ENCODE results near the gene ACSBG1.
"Not testable (repeated sequence)": the region's sequence is repeated elsewhere in the genome, so short reads cannot be mapped to it uniquely, and the experiment has no call there.

Gene ACSBG1

DNA sequence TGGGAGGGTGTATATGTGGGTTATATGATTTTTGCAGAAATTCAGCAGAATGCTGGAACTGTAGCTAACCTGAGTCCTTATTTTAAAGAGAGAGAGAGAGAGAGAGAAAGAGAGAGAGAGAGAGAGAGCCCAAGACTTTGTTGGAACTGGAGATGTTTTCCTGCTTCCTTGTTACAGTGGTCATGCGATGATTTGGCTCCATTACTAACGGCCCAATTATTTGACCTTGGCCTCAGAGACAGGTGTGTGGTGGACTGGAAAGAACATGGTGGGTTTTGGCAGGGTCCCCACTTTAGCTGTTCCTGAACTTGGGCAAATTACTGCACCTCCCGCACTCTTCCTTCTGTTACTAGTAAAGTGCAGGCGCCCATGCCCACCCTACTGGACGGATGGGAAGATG, 14.8 kb upstream of the ACSBG1 start:
- FAIRE-seq = no peak

DNA sequence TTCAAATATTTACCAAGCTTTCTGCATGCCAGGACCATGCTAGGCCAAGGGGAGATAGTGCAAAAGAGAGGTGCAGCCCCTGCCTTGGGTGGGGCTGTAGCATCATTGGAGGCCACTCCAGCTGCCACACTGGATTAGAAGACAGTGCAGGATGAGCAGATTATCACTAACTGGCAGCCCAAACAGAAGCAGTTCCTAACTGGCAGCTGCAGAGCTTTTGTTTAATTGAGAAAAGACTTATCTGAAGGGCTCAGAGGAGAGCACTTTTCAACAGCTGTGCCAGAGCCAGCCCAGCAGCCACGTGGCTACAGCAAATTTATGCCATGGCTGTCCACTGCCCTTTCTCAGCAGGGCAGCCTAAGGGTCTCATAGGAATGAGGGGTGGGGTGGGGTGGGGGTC, 13.5 kb upstream of the ACSBG1 start:
- no peak for FAIRE-seq

DNA sequence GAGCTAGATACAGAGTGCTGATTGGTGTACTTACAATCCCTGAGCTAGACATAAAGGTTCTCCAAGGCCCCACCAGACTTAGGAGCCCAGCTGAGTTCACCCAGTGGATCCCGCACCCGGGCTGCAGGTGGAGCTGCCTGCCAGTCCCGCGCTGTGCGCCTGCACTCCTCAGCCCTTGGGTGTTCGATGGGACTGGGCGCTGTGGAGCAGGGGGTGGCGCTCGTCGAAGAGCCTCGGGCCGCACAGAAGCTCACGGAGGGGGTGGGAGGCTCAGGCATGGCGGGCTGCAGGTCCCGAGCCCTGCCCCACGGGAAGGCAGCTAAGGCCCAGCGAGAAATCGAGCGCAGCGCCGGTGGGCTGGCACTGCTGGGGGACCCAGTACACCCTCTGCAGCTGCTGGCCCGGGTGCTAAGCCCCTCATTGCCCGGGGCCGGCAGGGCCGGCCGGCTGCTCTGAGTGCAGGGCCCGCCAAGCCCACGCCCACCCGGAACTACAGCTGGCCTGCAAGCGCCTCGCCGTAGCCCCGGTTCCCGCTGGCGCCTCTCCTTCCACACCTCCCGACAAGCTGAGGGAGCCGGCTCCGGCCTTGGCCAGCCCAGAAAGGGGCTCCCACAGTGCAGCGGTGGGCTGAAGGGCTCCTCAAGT, 11.7 kb upstream of the ACSBG1 start:
- FAIRE-seq = not testable (repeated sequence)

DNA sequence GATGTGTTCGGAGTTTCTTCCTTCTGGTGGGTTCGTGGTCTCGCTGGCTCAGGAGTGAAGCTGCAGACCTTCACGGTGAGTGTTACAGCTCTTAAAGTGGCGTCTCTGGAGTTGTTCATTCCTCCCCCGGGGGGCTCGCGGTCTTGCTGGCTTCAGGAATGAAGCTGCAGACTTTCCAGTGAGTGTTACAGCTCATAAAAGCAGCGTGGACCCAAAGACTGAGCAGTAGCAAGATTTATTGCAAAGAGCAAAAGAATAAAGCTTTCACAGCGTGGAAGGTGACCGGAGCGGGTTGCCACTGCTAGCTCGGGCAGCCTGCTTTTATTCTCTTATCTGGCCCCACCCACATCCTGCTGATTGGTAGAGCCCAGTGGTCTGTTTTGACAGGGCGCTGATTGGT, 11.0 kb upstream of the ACSBG1 start:
- FAIRE-seq = not testable (repeated sequence)

DNA sequence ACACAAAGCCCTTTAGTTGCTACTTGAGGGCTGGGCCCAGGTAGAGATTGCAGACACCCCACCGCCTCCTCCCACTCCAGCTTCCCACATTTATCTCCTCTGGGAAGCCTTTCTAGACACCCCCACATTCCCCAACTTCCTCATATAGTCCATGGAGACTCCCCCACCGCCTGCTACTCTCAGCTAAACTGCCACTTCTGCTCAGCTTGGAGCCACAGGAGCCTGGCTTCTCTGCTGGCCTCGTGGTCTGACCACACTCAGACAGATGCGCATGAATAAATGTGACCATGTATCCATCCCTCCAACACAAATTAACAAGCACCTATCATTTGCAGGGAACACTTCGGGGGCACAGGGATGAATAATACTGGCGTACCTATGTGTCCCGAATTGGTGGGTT, 10.5 kb upstream of the ACSBG1 start:
- no peak for FAIRE-seq

DNA sequence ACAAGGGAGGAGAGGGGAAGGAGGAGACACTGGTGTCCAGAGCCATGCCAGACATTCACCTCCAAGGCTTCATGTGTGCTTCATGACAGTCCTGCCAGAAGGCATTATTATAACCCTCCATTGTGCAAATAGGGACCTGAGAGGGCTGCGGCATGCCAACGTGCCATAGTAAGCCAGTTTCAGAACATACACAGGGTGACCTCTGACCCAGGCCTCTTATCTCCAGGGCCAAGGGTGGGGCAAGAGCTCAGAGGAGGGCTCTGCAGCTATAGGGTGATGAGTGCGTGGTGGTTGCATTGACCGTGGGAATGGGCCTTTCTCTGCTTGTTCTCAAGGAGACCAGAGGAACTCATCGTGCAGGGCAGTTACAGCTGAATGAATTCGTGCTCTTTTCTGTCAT, 9.7 kb upstream of the ACSBG1 start:
- FAIRE-seq = no peak

DNA sequence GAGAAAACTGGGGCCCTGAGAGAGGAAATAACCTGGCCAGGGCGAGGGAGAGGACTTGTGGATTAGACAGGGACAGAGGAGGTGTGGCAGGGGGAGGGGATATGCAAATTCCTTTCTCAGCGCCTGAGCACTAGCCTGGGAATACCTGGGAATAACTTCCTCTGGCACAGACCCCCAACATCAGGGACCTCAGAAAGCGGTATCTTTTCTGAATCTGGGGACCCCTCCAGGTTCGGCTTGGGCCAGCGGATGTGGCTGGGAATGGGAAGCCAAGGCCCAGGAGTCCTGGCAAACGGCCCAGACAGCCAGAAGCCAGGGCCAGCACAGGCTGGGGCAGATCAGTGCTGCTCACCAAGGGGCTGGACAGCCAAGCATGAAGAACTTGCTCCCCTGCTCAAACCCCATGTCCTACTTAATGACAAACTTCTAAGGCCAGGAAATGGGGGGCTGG, 9.2 kb upstream of the ACSBG1 start:
- no peak for FAIRE-seq

DNA sequence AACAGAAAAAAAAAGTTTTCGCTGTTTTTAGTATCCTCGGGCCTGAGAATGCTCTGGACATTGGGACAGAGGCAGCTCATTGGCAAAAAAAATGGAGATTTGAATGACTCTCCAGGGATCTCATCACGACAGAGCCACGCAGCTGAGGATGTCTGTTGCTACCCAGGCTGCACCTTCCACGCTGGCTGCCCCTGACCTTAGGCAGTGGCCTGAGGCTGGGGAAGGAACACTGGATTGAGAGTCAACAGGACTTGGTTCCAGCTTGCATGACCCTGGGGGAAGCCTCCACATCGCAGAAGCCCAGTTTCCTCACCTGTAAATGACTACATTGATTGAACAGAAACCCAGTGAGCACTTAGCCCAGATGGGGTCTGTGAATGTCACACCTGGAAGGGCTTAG, 8.7 kb upstream of the ACSBG1 start:
- FAIRE-seq = no peak

DNA sequence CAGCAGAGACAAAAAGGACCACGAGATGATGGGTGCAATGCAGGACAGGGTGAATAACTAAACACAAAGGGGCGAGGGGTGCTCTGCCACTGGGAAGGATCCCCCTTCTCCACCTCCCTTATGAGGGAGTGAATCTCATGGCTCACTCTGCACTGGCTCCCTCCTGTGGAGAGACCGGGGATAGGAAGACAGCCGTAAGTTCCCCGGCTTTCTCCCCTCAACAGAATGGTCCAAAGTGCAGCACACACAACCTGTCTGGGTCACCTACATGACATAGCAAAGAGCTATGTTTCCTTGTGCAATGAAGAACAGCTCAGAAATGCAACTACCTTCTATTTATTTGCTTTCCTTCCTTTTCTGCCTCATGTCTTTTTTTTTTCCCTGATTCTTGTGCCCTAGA, 7.8 kb upstream of the ACSBG1 start:
- FAIRE-seq = no peak

DNA sequence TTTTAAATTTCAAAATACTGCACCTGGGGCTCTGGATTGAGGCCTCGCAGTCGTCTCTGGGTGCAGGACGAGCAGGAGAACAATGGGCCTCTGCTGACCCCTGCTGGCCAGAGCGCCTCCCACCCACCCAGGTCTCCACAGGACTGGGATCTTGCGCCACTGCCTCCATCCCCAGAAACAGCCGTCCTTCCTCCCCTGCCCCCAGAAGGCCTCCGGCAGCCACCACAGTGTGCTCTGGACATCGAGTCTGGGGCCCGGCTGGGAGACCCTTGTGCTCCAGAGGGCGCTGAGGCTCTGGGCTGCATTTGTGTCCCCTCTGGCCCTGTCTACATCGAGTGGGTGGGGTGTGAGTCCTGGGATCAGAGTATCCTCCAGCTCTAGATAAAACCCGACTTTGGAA, 6.7 kb upstream of the ACSBG1 start:
- no peak for FAIRE-seq

DNA sequence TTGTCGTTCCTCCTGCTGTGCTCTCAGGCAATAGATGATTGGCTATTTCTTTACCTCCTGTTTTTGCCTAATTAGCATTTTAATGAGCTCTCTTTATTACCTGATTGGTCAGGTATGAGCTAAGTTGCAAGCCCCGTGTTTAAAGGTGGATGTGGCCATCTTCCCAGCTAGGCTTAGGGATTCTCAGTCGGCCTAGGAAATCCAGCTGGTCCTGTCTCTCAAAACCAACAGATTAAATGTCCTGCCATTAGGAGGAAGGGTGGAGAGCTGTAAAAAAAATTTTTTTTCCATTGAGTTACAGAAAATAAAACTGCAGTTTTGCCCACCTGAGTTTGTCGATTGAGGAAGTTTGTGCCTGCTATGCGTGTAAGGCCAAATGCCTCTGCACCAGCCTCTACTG, 5.4 kb upstream of the ACSBG1 start:
- FAIRE-seq = no peak

DNA sequence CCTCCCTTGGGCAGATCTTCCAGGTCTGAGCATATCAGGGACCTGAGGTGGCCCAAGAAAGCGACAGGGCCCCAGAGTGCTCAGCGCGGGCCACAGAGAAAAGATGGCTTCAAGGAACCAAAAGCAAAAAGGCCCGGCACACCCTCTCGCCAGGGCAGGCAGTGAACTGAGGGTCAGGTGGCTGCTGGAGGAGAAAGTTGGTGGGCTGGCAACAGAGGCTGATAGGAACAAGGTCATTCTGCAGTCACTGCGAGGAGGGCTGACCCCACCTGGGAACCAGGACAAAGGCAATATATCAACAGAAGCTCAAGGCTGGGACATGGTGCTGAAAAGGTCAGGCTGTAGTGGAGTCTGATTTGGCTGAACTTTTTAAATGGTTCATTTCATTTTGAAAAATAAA, 2.8 kb upstream of the ACSBG1 start:
- no peak for FAIRE-seq

DNA sequence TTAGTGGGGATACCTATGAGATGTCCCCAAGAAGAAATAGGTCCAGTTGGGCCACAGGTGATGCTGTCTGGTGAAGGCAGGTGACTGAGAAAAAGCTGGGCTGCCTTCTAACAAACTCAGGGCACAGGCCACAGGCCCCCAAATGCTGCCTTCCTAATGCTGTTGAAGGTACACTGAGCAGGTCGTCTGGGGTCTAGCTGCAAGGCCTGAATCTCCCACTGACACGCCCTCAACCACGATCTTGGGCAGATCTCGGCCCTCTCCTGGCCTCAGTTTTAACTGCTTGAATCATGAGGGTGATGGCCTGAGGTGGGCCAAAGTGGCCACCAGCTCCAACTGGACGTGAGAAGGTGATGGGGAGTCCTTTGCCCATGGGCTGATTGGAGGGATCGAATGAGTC, 2.1 kb upstream of the ACSBG1 start:
- no peak for FAIRE-seq

DNA sequence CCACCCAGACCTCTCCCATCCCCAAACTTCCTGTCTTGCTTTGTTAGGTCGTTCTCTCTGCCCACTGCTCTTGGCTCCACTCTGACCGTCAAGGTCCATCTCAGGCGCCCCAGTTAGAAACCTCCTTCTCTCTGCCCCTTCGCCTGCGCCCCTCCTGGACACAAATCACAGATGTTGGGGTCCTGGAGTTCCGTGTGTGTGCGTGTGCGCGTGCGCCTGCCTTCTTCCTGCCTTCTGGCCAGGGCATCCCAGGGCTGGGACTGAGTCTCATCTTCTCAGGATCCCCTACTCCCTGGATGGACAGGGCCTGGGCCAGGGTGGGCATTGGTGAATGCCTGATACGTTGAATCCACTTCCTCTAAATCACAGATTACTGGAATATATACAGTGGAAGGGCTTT, 869 bp downstream of the ACSBG1 start:
- no peak for FAIRE-seq

DNA sequence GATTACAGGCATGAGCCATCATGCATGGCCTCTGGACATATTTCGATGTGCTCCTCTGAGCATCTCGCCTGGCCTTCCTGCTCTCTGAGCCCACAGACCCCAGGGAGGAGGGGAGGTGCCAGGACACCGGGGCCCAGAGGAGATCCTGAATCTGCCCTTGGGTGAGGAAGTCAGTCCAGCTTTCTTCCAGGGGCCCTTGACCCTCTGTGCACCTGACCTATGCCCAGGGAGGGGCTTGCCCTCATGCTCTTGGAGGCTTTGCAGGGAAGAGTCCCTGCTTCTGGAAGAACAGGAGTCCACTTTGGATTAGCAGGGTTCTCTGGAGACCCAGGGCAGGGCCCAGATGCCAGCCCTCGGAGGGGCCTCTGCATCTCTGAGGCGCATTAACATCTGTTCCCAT, 1.4 kb downstream of the ACSBG1 start:
- no peak for FAIRE-seq

DNA sequence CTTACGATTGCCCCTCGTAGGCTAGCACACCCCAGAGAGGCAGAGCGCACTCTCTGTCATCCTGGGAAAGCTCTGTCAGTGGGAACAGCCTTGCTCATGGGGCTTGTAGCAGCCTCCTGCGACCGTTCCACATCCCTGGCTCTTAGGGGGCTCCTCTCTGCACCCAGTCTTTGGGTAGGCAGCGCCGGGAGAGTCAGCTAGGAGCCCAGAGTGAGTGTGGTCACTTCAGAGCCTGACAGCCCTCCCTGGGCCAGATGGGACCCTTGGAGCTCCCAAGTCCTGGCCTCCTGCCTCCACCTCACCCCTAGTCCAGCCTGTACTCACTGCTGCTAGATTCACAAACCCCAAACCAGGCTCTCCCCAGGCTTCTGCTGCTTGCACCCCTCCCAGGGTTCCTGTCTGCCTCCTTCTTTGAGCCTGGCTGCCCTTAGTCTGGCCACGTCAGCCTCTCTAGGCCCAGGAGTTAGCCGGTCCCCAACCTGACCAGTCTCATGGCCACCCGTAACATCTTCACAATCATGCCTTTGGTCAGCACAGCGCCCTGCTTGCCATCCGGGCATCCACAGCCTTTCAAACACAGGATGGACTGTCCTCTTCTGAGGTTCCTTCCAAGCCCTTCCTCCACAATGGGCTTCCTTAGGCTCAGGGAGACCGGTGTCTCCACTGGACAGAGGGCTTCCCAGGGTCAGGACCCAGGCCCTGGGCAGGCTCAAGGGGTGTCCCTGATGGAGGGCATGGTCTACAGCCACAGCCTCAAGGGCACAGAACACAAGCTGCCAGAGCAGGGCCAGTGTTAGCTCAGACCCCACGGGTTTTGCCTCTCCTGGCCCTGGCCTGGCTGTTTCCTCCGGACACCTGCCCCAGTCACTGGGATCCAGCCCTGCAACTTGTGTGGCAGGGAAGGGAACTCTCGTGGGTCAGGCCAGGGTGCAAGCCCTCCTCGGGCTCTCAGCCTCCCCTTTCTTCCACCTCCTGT, 4.6 kb downstream of the ACSBG1 start:
- no peak for FAIRE-seq

DNA sequence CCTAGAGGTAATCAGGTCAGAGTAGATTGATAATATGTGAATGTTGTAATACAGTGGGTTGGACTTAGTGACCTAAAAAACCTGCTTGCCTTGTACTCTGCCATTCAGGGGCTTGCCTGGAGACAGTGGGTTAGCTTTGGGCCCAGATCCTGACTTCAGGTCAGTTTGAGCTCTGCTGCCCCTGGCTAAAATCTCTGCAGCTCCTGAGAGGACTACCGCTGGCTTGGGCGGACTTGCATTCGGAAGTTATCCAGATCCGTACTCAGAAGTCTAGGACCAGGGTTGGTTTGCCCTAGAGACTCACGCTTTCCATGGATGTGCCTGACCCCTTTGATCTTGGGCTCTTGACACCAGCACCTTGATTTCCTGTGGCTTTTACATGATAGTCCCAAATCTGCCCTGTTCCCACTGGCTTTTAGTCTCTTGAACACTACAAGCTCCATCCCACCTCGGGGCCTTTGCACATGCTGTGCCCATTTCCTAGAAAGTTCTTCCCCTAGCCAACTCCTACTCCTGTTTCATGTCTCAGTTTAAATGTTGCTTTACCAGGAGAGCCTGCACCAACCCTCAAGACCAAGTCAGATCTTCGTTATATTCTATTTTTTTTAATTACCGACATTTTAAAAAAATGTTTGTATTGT, 5.9 kb downstream of the ACSBG1 start:
- FAIRE-seq = no peak

DNA sequence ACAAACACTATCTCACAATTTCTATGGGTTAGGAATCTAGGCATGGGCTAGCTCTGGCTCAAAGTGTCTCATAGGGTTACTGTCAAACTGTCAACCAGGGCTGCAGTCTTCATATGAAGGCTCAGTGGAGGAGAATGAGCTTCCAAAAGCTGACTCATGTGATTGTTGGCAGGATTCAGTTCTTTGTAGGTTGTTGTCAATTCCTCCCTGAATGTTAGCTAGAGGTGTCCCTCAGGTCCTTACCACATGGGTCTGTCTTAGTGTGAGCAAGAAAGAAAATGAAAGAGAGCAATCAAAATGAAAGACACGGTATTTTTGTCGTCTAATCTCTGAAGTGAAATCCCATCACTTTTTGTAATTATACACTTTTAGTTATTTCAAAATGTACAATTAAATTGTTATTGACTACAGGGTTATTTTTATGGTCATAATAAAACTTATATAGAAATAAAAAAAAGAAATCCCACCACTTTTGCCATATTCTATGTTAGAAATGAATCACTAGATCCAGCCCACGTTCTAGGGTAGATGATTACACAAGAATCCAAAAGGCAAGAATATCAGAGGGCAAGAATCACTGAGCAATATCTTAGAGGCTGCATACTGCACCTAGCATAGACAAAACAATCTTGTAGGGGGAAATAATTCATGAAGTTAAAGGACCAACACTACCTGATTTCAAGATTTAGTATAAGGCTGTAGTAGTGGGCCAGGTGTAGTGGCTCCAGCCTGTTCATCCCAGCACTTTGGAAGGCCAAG, 8.4 kb downstream of the ACSBG1 start:
- FAIRE-seq = no peak

DNA sequence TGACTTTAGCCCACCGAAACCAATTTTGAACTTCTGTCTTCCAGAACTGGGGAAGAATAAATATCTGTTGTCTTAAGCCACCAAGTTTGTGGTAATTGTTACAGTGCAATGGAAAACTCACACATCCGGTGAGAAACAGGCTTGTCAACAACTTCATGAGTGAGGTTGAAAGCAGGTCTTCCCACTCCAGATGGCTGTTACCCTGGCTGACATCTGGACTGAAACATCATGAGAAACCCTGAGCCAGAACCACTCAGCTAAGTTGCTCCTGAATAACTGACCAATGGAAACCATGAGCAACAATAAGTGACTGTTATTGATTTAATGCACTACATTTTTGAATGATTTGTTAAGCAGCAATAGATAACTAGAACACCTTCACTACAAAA, 10.3 kb downstream of the ACSBG1 start:
- FAIRE-seq = no peak

DNA sequence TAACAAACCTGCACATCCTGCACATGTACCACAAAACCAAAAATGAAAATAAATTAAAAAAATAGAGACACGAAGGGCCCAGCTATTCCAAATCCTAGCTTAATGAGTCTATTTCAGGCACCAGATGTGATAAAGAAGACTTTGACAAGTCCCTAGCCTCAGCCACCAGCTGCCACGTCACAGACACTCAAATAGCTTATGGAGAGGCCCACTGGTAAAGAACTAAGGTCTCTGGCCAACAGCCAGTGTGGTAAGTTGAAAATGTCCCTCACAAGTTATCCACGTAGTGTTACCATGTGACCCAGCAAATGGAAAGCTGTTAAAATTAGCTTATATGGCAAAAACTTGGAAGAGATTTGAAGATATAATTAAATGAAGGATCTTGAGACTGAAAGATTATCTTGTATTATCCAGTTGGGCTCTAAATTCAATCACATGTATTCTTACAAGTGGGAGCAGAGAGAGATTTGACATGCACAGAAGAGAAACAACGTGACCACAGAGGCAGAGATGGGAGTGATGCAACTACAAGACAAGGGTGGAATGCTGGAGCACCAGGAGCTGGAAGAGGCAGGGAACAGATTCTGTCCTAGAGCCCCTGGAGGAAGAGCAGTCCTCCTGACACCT, 10.9 kb downstream of the ACSBG1 start:
- no peak for FAIRE-seq

DNA sequence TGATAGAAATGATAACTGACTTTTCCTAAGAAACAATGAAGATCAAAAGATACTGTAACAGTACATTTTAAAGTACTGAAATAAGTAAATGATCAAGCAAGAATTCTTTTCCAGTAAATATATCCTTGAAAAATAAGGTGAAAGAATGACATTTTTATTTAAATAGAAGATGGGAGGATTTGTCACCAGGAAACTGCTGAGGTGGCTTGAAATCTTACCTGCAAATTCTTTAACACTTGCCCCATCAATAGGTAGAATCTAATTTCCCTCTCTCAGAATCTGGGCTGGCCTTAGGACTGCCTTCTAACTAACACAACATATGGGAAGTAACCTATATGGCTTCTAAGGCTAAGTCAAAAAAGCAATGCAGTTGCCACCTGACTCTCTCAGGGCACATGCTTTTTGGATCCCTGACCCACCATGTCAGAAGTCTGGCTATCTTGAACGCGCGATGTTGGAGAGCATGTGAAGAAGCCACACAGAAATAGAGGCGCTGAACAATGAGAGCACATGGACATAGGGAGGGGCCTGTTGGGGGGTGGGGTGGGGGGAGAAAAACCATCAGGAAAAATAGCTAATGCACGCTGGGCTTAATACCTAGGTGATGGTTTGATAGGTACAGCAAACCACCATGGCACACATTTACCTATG, 11.5 kb downstream of the ACSBG1 start:
- no peak for FAIRE-seq

DNA sequence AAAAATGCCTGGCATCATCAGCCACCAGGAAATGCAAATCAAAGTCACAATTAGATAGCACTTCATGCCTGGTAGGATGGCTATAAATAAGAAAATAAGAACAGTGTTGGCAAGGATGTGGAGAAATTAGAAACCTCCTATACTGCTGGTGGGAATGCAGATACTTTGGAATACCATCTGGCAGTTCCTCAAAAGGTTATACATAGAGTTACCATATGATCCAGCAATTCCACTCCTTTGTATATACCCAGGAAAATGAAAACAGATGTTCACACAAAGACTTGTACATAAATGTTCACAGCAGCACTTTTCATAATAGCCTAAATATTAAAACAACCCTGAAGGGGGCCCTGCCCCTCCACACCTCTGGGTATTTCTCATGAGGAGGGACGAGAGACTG, 13.7 kb downstream of the ACSBG1 start:
- FAIRE-seq = no peak

Data from endometrium (tissue), 2 donors.